ENCODE measurements around the gene RAB1A. TPM values are rescaled to one million over a fixed set of nuclear protein-coding genes. Genes with fewer than 3 reads are reported as not detected.

The RAB1A gene
- total RNA-seq, 4 donors from 2014 or later, result 57.8 to 118 (median 84.7) TPM

- peak overlapping the region in 2 of 4 donors; percentile 28 to 48 for H3K27ac ChIP-seq
- H3K36me3 ChIP-seq, result peaks cover 0 to 67% (median 0%) of the 10 kb centered on the region in 3 donors
- no peak overlapping the region for H3K4me3 ChIP-seq
- H3K4me1 ChIP-seq, result peaks cover 0 to 24% (median 3%) of the 10 kb centered on the region in 4 donors
- no peaks in the 10 kb centered on the region for H3K9me3 ChIP-seq
- no peak for TF ChIP-seq POLR2A (IDR thresholded peaks at IDR 0.05)
- no peak for TF ChIP-seq CTCF (IDR thresholded peaks at IDR 0.05)
- no peak for DNase-seq
- no peaks in the 10 kb centered on the region for H3K27me3 ChIP-seq
Observed at GRCh38 chr2:65075176-65075575, 54.7 kb downstream of the RAB1A start.

- TF ChIP-seq CTCF (IDR thresholded peaks at IDR 0.05), result no peak
- no peak for TF ChIP-seq POLR2A (IDR thresholded peaks at IDR 0.05)
- Histone ChIP-seq H3K27me3 (no peaks in the 10 kb centered on the region), H3K27ac (no peak overlapping the region), H3K36me3 (peaks cover 0 to 58% (median 0%) of the 10 kb centered on the region in 3 donors), H3K9me3 (no peaks in the 10 kb centered on the region), H3K4me1 (peaks cover 0 to 33% (median 3%) of the 10 kb centered on the region in 4 donors), H3K4me3 (no peak overlapping the region)
- no peak for DNase-seq
Observed at GRCh38 chr2:65073879-65074565, 55.9 kb downstream of the RAB1A start.

GRCh38 chr2:65072181-65072970 is 57.5 kb downstream of the RAB1A start:
- H3K9me3 ChIP-seq, result no peaks in the 10 kb centered on the region
- H3K4me1 ChIP-seq, result peaks cover 0 to 33% (median 3%) of the 10 kb centered on the region in 4 donors
- H3K27me3 ChIP-seq, result no peaks in the 10 kb centered on the region
- H3K4me3 ChIP-seq, result no peak overlapping the region
- TF ChIP-seq POLR2A (IDR thresholded peaks at IDR 0.05) (no peak), CTCF (IDR thresholded peaks at IDR 0.05) (no peak)
- H3K36me3 ChIP-seq, result peaks cover 0 to 44% (median 0%) of the 10 kb centered on the region in 3 donors
- peak in 1 of 3 donors; percentile 30 for DNase-seq
- peak overlapping the region in 1 of 4 donors; percentile 42 for H3K27ac ChIP-seq

GRCh38 chr2:65071499-65072180 is 58.3 kb downstream of the RAB1A start:
- Histone ChIP-seq H3K4me3 (no peak overlapping the region), H3K36me3 (peaks cover 0 to 41% (median 0%) of the 10 kb centered on the region in 3 donors), H3K27ac (peak overlapping the region in 1 of 4 donors; percentile 70), H3K27me3 (no peaks in the 10 kb centered on the region), H3K9me3 (no peaks in the 10 kb centered on the region), H3K4me1 (peaks cover 0 to 31% (median 3%) of the 10 kb centered on the region in 4 donors)
- peak in 1 of 3 donors; percentile 20 for DNase-seq
- no peak for TF ChIP-seq POLR2A (IDR thresholded peaks at IDR 0.05)
- TF ChIP-seq CTCF (IDR thresholded peaks at IDR 0.05), result peak in 3 of 6 experiments; percentile 23 to 36 (median 26)

GRCh38 chr2:65070856-65071255 is 59.0 kb downstream of the RAB1A start:
- TF ChIP-seq POLR2A (IDR thresholded peaks at IDR 0.05) (no peak), CTCF (IDR thresholded peaks at IDR 0.05) (no peak)
- H3K9me3 ChIP-seq, result no peaks in the 10 kb centered on the region
- H3K4me3 ChIP-seq, result no peak overlapping the region
- no peaks in the 10 kb centered on the region for H3K27me3 ChIP-seq
- H3K27ac ChIP-seq, result peak overlapping the region in 3 of 4 donors; percentile 57 to 80 (median 70)
- no peak for DNase-seq
- peaks cover 0 to 23% (median 3%) of the 10 kb centered on the region in 4 donors for H3K4me1 ChIP-seq
- H3K36me3 ChIP-seq, result peaks cover 0 to 41% (median 0%) of the 10 kb centered on the region in 3 donors
